Measurements from ENCODE around the gene RTN1. TPM values are rescaled to one million over a fixed set of nuclear protein-coding genes. Genes with fewer than 3 reads are reported as not detected.

Gene RTN1
- total and polyA plus RNA-seq, 9 of the 15 experiments (the other 6 are each of a cell fraction or from before 2014, with no cell fraction given): 0.03 to 0.09 TPM; not detected in 7

- 0% methylated on average over 2 of the region's 3 CpGs for WGBS (ENCODE audit: insufficient coverage, low coverage, missing lambda C conversion rate)
- no peak overlapping the region for H3K27ac ChIP-seq (ENCODE audit: extremely low read depth, low read depth, low read length)
- ChIA-PET CTCF (ENCODE audit: low intra/inter-chr PET ratio) (no interaction called here), POLR2A (no interaction called here)
- H3K9ac ChIP-seq (ENCODE audit: insufficient read depth in 1 of 2, low read depth in 2 of 2, low read length in 2 of 2): no peak overlapping the region
- no peaks in the 10 kb centered on the region for H3K4me1 ChIP-seq (replicated peaks in 1 of 2; ENCODE audit: control insufficient read depth in 2 of 2, insufficient read depth in 2 of 2, low read length in 2 of 2)
- no peak overlapping the region for H3K4me2 ChIP-seq (ENCODE audit: insufficient read depth, low read length)
- H3K27me3 ChIP-seq (ENCODE audit: control insufficient read depth in 2 of 2, insufficient read depth in 2 of 2, low read length in 2 of 2): no peaks in the 10 kb centered on the region; a peak in 1 of 5 replicates
- no peak for ATAC-seq
- no peaks in the 10 kb centered on the region for H3K9me1 ChIP-seq (ENCODE audit: control insufficient read depth, insufficient read depth, low read length)
- no peaks in the 10 kb centered on the region for H4K20me1 ChIP-seq (replicated peaks; ENCODE audit: control insufficient read depth, insufficient read depth, low read length)
- BruUV-seq (replicated peaks): no TSS peak
- no peaks in the 10 kb centered on the region for H3K79me2 ChIP-seq (ENCODE audit: control insufficient read depth, insufficient read depth, low read length)
- H3K4me3 ChIP-seq: no peak overlapping the region
- in situ Hi-C loops (cut with MboI) (no loop called here), intact Hi-C loops (cut with micrococcal nuclease) (no loop called here)
- TF ChIP-seq ZNF263 (CRISPR knock-in tag; IDR thresholded peaks at IDR 0.05; ENCODE audit: borderline replicate concordance): no peak
- TF ChIP-seq ZKSCAN8 (CRISPR knock-in tag; IDR thresholded peaks at IDR 0.05): no peak
- no peak for TF ChIP-seq NFIX (CRISPR knock-in tag; IDR thresholded peaks at IDR 0.05; ENCODE audit: low read depth)
- no peak for TF ChIP-seq HCFC1 (IDR thresholded peaks at IDR 0.05; ENCODE audit: low read depth, low read length)
- no peak for TF ChIP-seq SMAD3 (CRISPR knock-in tag; conservative IDR thresholded peaks at IDR 0.05)
- TF ChIP-seq ZNF75A (CRISPR knock-in tag; IDR thresholded peaks at IDR 0.05): no peak
- TF ChIP-seq JUNB (CRISPR knock-in tag; conservative IDR thresholded peaks at IDR 0.05): no peak
- TF ChIP-seq FOXP1 (CRISPR knock-in tag; IDR thresholded peaks at IDR 0.05): no peak
- H2AFZ ChIP-seq (ENCODE audit: low read depth, low read length): no peak overlapping the region
- H3K36me3 ChIP-seq (ENCODE audit: control insufficient read depth, insufficient read depth, low read length): no peaks in the 10 kb centered on the region
- no peaks in the 10 kb centered on the region for H3K9me3 ChIP-seq (replicated peaks; ENCODE audit: control insufficient read depth, insufficient read depth, low read depth, low read length)
- DNase-seq (ENCODE audit: extremely low read depth in 1 of 4, low spot score in 3 of 4): no peak
- no peak for FAIRE-seq
These were observed 288.4 kb downstream of the RTN1 start for GRCh38 chr14:59582161-59582560.

DNA sequence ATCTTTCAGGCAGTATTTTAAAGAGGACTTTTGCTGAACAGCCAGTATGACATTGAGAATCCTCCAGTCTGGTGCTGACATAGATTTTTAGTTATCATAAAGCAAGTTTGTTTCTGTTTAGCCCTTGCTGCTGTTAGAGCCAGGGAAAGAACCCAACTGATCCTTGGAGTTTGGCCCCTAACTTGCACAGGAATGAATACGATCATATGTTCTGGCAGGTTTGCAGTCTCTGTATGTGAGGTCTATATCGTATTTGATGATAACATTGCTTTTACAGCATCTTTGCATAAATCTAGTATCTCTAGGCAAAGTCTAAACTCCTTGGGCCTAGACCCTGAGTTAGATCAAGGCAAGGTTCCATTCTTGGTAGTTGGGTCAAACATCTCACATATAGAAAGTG is 289.7 kb downstream of the RTN1 start:
- H3K27me3 ChIP-seq (ENCODE audit: control insufficient read depth in 2 of 2, insufficient read depth in 2 of 2, low read length in 2 of 2): peaks cover 0 to 5% of the 10 kb centered on the region in 2 experiments; a peak in 2 of 5 replicates
- WGBS (ENCODE audit: insufficient coverage, low coverage, missing lambda C conversion rate): 0% methylated on average over 2 of the region's 2 CpGs
- BruUV-seq (replicated peaks): no TSS peak
- DNase-seq (ENCODE audit: extremely low read depth in 1 of 4, low spot score in 3 of 4) (no peak), ATAC-seq (no peak), FAIRE-seq (no peak)
- intact Hi-C loops (cut with micrococcal nuclease): no loop called here
- H2AFZ ChIP-seq (ENCODE audit: low read depth, low read length): no peak overlapping the region
- H3K4me2 ChIP-seq (ENCODE audit: insufficient read depth, low read length): no peak overlapping the region
- no peak overlapping the region for H3K9ac ChIP-seq (ENCODE audit: insufficient read depth in 1 of 2, low read depth in 2 of 2, low read length in 2 of 2)
- in situ Hi-C loops (cut with MboI): no loop called here
- POLR2A ChIA-PET: no interaction called here
- CTCF ChIA-PET (ENCODE audit: low intra/inter-chr PET ratio): no interaction called here
- H3K36me3 ChIP-seq (ENCODE audit: control insufficient read depth, insufficient read depth, low read length): no peaks in the 10 kb centered on the region
- H3K4me3 ChIP-seq: no peak overlapping the region
- H4K20me1 ChIP-seq (replicated peaks; ENCODE audit: control insufficient read depth, insufficient read depth, low read length): no peaks in the 10 kb centered on the region
- no peak overlapping the region for H3K27ac ChIP-seq (ENCODE audit: extremely low read depth, low read depth, low read length)
- H3K4me1 ChIP-seq (replicated peaks in 1 of 2; ENCODE audit: control insufficient read depth in 2 of 2, insufficient read depth in 2 of 2, low read length in 2 of 2): peaks cover 0 to 6% of the 10 kb centered on the region in 2 experiments; a peak in 2 of 5 replicates
- no peaks in the 10 kb centered on the region for H3K9me1 ChIP-seq (ENCODE audit: control insufficient read depth, insufficient read depth, low read length)
- no peaks in the 10 kb centered on the region for H3K79me2 ChIP-seq (ENCODE audit: control insufficient read depth, insufficient read depth, low read length)
- H3K9me3 ChIP-seq (replicated peaks; ENCODE audit: control insufficient read depth, insufficient read depth, low read depth, low read length): no peaks in the 10 kb centered on the region
- TF ChIP-seq ZNF707 (CRISPR knock-in tag; conservative IDR thresholded peaks at IDR 0.05): no peak
- TF ChIP-seq ZNF699 (CRISPR knock-in tag; IDR thresholded peaks at IDR 0.05; ENCODE audit: insufficient replicate concordance): no peak
- TF ChIP-seq ZNF668 (CRISPR knock-in tag; IDR thresholded peaks at IDR 0.05): no peak
- TF ChIP-seq NR4A1 (CRISPR knock-in tag; IDR thresholded peaks at IDR 0.05): no peak
- no peak for TF ChIP-seq NR4A1 (tag; IDR thresholded peaks at IDR 0.05)
- TF ChIP-seq THRB (CRISPR knock-in tag; conservative IDR thresholded peaks at IDR 0.05): no peak
- TF ChIP-seq, protein P1, sequence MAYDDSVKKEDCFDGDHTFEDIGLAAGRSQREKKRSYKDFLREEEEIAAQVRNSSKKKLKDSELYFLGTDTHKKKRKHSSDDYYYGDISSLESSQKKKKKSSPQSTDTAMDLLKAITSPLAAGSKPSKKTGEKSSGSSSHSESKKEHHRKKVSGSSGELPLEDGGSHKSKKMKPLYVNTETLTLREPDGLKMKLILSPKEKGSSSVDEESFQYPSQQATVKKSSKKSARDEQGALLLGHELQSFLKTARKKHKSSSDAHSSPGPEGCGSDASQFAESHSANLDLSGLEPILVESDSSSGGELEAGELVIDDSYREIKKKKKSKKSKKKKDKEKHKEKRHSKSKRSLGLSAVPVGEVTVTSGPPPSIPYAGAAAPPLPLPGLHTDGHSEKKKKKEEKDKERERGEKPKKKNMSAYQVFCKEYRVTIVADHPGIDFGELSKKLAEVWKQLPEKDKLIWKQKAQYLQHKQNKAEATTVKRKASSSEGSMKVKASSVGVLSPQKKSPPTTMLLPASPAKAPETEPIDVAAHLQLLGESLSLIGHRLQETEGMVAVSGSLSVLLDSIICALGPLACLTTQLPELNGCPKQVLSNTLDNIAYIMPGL (CRISPR knock-in tag; IDR thresholded peaks at IDR 0.05): no peak
- TF ChIP-seq JUNB (CRISPR knock-in tag; conservative IDR thresholded peaks at IDR 0.05): no peak
- TF ChIP-seq SRF (CRISPR knock-in tag; IDR thresholded peaks at IDR 0.05): no peak

All from K562 (cell line).